ENCODE results near the gene VIL1.
A peak's percentile ranks its signal among the peaks of the same experiment; 100 is the strongest.

DNA sequence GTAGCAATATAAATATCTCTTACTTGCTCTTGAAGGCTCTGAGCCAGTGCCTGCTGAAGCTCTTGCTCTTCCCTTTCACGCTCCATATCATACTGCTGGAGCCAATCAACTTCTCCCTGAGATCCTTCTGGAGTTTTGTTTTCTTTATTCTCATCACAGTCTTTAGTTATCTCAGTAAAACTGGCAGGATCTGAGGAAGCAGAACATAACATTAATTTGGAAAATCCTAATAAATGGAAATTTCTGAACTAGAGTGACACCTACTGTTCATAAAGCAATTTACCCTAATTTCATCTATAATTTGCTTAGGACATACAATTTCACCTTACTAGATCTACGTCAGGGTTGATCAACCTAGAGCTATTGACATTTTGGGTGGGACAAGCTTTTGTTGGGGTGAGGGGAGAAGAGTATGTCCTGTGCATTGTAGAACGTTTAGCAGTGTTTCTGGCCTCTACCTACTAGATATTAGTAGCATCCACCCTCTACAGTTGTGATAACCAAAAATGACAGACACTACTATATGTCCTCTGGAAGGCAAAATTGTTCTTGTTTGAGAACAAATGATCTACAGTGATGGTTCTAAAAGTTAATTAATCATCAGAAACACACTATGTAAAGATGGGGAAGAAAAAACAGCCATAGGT, 47.2 kb downstream of the VIL1 start:
- TF ChIP-seq, protein P1, sequence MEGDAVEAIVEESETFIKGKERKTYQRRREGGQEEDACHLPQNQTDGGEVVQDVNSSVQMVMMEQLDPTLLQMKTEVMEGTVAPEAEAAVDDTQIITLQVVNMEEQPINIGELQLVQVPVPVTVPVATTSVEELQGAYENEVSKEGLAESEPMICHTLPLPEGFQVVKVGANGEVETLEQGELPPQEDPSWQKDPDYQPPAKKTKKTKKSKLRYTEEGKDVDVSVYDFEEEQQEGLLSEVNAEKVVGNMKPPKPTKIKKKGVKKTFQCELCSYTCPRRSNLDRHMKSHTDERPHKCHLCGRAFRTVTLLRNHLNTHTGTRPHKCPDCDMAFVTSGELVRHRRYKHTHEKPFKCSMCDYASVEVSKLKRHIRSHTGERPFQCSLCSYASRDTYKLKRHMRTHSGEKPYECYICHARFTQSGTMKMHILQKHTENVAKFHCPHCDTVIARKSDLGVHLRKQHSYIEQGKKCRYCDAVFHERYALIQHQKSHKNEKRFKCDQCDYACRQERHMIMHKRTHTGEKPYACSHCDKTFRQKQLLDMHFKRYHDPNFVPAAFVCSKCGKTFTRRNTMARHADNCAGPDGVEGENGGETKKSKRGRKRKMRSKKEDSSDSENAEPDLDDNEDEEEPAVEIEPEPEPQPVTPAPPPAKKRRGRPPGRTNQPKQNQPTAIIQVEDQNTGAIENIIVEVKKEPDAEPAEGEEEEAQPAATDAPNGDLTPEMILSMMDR (IDR thresholded peaks at IDR 0.05; ENCODE audit: poor library complexity, severe bottlenecking), result peak; percentile 66
- no peak for TF ChIP-seq EP300 (conservative IDR thresholded peaks at IDR 0.05; ENCODE audit: poor library complexity, severe bottlenecking)
- TF ChIP-seq EZH2 (IDR thresholded peaks at IDR 0.05; ENCODE audit: borderline replicate concordance, insufficient read depth, low read length, poor library complexity, severe bottlenecking), result no peak
